ENCODE measurements around the gene CRTC1. TPM values are rescaled to one million over a fixed set of nuclear protein-coding genes. Genes with fewer than 3 reads are reported as not detected.

The CRTC1 gene
- total RNA-seq, 1 experiment from 2014 or later, result 19.0 TPM

DNA sequence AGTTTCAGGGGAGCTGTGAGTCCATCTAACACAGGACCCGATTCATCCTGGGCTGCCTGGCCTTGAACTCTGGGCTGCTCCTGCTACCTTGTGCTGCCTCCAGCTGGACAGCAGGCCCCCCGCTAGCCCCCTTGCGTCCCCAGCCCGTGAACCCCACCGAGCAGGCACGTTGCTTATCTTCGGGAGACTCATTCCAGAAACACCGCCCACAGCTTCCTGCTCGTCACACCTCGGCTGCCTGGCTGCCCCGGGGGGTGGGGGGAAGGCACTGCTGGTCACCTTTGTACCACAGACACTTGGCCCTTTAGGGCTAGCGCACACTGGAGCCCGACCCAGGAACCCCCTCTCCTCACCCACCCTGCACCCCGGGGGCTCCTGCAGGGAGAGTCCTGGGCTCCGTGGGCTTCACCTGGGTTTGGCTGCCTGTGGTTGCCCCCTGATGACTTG, 48.1 kb downstream of the CRTC1 start:
- Histone ChIP-seq H4K8ac (replicated peaks; ENCODE audit: insufficient read length, low read depth, low read length) (no peak overlapping the region), H3K79me2 (ENCODE audit: insufficient read depth, low read length) (no peaks in the 10 kb centered on the region), H3K9me3 (ENCODE audit: control insufficient read depth, low read depth, low read length) (no peaks in the 10 kb centered on the region), H3K27me3 (ENCODE audit: insufficient read depth, low read length) (no peaks in the 10 kb centered on the region), H3K4me2 (ENCODE audit: insufficient read depth, insufficient read length, low read length) (no peak overlapping the region), H2BK15ac (ENCODE audit: low read depth, low read length) (no peak overlapping the region), H3K4ac (ENCODE audit: low read depth, low read length) (no peak overlapping the region), H4K91ac (ENCODE audit: insufficient read length, low read depth, low read length) (no peak overlapping the region), H4K20me1 (ENCODE audit: control insufficient read depth, insufficient read depth, insufficient read length) (no peaks in the 10 kb centered on the region), H3T11ph (ENCODE audit: low read length) (no peak overlapping the region), H3K23me2 (ENCODE audit: insufficient read length, low read depth, low read length, poor library complexity, severe bottlenecking) (no peaks in the 10 kb centered on the region), H2BK5ac (ENCODE audit: insufficient read length, low read length) (no peak overlapping the region), H3K23ac (ENCODE audit: insufficient read length, low read depth, low read length) (no peak overlapping the region), H3K4me1 (ENCODE audit: insufficient read depth, low read length) (no peaks in the 10 kb centered on the region), H2AFZ (ENCODE audit: low read length) (no peak overlapping the region), H2BK120ac (ENCODE audit: low read depth, low read length, poor library complexity, severe bottlenecking) (no peak overlapping the region), H4K5ac (ENCODE audit: insufficient read length, low read depth, low read length) (no peak overlapping the region), H3K27ac (ENCODE audit: insufficient read length, low read depth, low read length) (no peak overlapping the region), H2BK12ac (ENCODE audit: insufficient read length, low read depth, low read length) (no peak overlapping the region), H3K14ac (ENCODE audit: insufficient read depth, low read length) (no peak overlapping the region; the same call in 1 of the 2 replicates), H3K18ac (ENCODE audit: insufficient read length, low read depth, low read length) (no peak overlapping the region), H2AK5ac (ENCODE audit: insufficient read length, low read length) (no peak overlapping the region), H3K56ac (ENCODE audit: insufficient read length, low read depth, low read length) (no peak overlapping the region), H2BK20ac (ENCODE audit: low read depth, low read length, poor library complexity, severe bottlenecking) (no peak overlapping the region), H3K9ac (ENCODE audit: extremely low read depth, insufficient read length, low read length) (no peak overlapping the region), H3K79me1 (ENCODE audit: insufficient read depth, low read depth, low read length, poor library complexity, severe bottlenecking) (no peaks in the 10 kb centered on the region)
- Mint-ChIP-seq H3K4me1 (peaks cover 8 to 14% of the 10 kb centered on the region in 2 experiments), H3K9me3 (no peaks in the 10 kb centered on the region), H3K36me3 (ENCODE audit: insufficient read depth in 1 of 3, low read depth in 3 of 3) (peaks cover 0 to 3% (median 0%) of the 10 kb centered on the region in 3 experiments; a peak in 1 of 7 replicates), H3K27ac (no peak overlapping the region), H3K27me3 (ENCODE audit: low read depth) (peaks cover 2% of the 10 kb centered on the region; the same call in 1 of the 2 replicates), H3K4me3 (no peak overlapping the region)
- no peak for DNase-seq
- WGBS (ENCODE audit: extremely low coverage, insufficient read length, low lambda C conversion rate), result no CpG with 5 or more reads among the region's 15 CpGs
- TF ChIP-seq, protein P1, sequence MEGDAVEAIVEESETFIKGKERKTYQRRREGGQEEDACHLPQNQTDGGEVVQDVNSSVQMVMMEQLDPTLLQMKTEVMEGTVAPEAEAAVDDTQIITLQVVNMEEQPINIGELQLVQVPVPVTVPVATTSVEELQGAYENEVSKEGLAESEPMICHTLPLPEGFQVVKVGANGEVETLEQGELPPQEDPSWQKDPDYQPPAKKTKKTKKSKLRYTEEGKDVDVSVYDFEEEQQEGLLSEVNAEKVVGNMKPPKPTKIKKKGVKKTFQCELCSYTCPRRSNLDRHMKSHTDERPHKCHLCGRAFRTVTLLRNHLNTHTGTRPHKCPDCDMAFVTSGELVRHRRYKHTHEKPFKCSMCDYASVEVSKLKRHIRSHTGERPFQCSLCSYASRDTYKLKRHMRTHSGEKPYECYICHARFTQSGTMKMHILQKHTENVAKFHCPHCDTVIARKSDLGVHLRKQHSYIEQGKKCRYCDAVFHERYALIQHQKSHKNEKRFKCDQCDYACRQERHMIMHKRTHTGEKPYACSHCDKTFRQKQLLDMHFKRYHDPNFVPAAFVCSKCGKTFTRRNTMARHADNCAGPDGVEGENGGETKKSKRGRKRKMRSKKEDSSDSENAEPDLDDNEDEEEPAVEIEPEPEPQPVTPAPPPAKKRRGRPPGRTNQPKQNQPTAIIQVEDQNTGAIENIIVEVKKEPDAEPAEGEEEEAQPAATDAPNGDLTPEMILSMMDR (conservative IDR thresholded peaks at IDR 0.05), result no peak

Measured in H9 (cell line).